ENCODE data around the gene AATF.

Gene AATF

DNA sequence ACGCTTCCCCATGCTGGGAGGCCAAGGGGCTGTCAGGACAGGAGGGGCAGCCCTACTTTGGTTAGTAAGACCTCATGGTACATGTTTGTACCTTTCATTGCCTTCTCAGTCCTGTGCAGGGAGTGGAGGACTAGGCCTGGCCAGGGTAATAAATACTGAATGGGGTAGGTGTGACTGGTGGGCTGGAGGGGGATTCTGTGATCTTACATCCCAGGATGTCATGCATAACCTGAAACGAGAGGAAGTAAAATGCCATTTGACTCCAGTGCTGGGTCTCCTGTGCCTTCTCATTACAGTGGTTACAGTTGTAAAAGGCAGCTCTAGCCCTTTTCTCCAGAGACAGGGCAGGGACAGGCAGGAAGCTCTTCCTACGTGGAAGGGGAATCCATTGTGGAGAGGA lies 138.2 kb downstream of the AATF start:
- no peak for DNase-seq

DNA sequence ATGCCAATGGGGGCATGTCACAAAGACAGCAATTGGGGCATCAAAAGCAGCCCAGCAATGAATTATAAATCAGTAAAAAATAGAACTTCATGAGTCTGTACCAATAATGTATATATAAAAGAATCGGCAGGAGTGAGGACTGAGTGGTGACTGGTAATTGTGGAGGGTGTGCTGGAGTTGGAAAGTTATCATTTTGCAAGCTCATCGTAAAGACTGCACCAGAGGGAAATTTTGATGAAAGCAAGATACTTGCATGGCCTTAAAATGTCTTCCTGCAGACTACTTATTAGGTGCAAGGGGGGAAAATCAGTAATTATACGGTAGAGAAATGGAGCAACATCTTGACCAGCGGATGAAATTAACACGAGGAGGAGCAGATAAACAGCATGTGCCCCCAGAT lies 138.9 kb downstream of the AATF start:
- no peak for DNase-seq

DNA sequence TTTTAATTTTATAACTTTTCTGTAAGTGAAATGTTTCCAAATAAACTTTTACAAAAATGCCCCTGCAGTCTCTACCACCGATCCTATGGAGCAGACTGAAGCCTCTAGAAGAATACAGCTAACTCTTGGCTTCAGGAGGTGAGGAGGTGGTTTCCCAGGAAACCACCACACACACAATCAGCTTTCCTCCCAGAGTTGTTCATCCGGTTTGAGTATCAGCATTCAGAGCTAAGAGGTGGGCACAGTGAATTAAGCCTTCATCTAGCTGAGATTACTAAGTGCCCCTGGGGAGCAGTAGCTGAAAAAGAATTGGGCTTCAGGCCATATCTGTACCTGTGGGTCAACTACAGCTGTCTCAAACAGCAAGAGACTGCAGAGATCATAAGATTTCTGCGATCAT lies 139.7 kb downstream of the AATF start:
- DNase-seq: no peak

DNA sequence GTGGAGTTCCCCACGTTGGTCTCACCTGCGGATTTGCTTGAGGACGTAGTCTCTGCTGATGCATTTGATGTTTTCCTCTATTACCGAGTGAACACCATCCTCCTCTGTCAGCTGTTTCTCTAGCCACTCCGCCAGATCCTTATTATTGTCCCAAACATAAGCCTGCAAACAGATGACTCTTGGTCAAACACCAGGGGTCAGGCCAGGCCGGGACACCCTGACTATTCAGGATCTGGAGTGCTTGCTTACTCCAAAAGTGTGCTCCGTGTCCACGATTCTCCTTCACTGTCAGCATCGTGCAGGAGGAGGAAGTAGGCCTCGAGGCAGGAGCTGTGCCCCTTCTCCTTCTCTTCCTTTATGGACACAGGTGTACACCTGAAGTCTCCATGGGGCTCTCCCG lies 140.2 kb downstream of the AATF start:
- DNase-seq: no peak

DNA sequence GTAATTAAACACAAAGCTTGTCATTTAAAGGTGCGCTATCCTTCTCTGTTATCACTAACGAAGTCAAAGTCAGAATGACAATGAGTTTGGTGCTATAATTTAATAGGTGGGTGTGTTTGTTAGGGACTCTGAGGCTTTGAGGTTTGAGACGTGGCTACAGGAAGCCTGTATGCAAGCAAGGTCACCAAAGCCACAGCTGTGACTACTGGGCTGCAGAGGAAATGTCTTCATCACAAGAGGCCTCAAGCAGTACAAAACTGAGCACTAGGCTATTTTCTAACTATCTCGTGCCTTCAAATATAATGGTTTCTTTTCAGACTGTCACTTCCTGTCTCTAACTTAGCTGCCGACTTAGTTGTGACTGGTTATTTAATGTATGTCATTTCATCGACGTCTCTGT lies 141.2 kb downstream of the AATF start:
- peak in 1 of 2 experiments; percentile 2 for DNase-seq

DNA sequence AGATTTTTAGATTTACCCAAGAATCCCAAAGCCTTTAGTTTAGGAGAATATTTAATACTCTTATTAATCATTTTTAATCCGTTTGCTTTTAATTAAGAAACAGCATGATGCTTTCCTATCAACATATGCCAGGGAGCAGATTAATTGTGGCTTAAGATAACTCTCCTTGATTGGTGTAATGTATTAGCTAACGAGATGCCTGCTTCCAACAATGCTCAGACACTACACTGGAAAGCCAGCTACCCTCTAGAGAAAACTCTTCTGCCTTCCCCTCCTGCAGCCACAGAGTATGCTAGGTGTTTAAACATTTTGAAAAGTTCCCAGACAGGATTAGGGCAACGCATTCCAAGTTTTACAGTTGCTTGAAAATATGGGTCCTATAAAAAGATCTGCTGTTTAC lies 142.2 kb downstream of the AATF start:
- no peak for DNase-seq

DNA sequence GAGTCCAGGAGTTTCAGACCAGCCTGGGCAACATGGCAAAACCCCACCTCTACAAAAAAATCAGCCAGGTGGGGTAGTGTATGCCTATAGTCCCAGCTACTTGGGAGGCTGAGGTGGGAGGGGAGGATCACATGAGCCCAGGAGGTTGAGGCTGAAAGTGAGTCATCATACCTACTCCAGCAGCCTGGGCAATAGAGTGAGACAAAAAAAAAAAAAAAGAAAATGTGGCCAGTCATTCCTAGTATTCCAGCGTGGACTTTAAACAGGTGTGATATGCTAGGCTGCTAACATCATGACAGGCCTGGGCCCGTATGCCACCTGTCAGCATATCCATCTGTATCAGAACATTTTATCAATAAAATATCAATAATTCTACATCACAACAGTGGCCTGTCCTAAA lies 143.3 kb downstream of the AATF start:
- no peak for DNase-seq

DNA sequence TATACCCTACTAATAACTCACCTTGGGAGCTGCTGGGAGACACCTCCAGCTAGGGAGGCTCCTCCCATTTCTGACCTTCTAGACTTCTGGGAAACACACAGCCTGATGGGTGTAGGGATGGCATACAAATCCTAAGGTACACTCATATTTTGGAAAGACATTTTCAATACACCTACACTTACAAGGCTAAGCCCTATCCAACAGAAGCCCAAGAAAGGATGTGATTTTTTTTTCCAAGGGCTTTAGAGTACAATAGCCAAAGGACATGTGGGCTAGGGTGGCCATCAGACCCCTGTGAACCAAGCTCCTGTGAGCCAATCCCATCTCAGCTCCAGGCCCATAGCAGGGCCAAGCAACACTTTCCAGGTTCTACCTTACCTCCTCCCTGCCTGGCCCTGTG lies 143.9 kb downstream of the AATF start:
- no peak for DNase-seq

DNA sequence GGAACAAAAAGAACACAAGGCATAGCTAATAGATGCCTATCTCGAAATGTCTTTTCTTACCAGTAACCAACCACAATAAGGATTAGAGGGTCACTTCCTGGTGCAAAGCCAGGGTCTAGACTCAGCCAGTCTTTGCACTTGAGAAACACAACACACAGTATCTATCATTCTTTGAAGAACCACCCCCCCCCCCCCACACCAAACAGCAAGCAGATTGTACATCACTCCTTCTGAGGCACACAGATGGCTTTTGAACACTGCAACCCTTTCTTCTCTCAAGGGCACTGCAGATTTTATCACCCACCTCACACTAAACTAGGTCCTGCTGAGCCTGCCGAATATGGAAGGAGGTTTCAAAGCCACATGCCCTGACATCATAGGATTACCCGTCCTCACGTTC lies 145.6 kb downstream of the AATF start:
- no peak for DNase-seq

DNA sequence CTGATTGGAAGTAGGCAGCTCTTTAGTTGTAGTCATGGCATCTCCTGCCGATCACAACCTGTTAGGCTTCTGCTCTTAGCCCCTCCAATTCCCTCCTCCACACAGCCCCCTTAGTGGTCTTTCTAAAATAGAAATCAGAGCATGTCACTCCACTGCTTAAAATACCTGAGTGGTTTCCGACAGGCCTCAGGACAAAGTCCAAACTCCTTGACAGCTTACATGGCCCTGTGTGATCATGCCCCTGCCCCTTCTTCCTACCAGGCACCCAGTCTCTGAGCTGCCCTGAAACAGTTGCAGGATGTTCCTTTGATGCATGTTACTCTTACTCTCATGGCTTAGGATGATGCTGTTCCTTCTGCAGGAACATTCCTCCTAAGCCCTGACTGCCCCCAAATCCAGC lies 147.3 kb downstream of the AATF start:
- DNase-seq: no peak

DNA sequence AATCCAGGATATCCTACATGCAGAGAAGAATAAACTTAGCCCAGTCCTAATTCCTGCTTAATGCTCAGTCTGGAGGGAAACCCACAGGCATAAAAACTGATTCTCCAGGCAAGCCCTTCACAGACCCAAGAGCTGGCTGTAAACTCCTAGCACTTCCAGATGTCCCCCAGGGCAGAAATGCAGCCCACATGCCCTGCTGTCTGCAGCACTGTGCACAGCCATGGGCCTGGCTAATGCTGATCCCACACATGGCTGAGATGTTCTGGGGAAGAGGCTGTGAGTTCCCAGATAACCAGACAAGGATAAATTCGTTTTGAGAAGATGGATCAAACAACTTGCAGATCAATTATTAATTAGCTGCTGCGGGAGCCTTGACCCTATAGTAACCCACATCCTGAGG lies 148.4 kb downstream of the AATF start:
- DNase-seq: no peak

DNA sequence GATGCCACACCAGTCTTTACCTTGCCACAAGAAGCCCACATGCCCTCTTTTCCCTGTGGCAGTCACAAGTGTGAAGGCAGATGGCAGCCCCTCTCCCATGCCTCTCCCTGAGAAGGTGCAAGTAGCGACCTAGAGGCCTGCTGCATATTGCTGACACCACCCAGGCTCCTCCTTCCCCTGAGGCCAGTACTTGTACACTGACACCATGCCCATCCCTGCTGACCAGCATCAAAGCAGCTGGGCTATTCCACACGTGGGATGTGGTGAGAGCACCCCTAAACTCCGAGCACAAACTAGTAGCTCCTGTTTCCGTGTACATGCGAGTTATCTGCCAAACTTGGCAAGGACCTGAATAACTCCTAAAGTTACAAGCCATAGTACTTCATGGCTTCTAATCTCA lies 149.4 kb downstream of the AATF start:
- DNase-seq: no peak

DNA sequence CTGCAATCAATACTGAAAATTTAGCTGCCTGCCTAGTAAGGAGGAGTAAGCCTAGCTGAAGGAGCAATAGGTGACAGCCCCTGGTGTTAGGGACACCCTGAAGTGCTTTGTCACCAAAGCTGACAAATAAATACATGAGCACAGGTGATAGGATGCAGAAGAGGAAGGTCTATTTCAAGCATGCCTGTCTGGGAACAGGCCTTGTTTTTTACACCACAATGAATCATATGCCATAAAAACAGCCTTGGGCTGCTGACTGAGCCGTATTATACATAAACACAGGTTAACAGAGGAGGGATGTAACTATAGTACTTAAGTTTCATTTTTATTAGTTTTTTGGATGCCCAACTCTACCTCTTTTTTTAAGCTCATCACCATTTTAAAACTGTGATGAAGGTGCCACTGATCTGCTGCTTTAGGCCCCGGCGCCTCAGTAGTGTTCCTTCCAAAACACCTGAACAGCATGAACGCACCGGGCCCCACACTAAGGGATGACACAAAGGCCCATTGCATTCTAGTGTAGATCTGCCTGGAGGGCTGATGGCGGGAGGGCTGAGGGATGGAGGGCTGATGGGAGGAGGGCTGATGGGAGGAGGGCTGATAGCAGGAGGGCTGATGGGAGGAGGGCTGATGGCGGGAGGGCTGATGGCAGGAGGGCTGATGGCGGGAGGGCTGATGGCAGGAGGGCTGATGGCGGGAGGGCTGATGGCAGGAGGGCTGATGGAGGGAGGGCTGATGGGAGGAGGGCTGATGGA lies 150.3 kb downstream of the AATF start:
- no peak for DNase-seq

DNA sequence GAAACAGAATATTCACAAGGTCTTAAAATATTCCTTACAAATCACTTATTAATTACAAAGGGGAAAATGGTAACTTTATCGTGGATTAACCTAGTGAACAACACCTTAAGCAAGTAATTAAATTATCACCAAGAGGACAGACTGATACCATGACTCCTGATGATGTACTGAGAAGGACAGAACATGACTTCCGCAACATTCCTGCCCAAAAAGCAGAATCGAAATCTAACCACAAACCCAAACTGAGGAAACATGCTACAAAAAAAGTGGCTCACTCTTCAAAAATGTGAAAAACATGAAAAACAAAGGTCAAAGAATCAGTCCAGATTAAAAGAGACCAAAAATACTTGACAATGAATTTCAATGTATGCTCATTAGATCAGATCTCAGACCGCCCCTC lies 151.5 kb downstream of the AATF start:
- DNase-seq: no peak

DNA sequence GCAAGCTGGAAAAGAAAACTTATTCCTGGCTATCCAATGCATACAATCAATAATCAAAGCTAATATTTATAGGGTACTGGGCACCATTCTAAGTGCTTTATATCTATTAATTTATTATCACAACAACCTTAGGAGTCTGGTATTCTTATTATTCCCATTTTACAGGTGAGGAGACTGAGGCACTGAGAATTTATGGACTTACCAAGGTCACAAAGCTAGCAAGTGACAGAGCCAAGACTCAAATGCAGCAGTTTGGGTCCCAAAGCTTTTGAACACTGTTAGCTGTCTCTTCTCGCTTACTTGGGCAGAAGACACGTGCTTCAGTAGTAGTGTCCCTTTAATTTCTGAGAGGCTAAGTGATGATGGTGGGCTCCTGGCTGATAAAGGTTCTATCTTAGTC lies 152.6 kb downstream of the AATF start:
- DNase-seq: no peak

DNA sequence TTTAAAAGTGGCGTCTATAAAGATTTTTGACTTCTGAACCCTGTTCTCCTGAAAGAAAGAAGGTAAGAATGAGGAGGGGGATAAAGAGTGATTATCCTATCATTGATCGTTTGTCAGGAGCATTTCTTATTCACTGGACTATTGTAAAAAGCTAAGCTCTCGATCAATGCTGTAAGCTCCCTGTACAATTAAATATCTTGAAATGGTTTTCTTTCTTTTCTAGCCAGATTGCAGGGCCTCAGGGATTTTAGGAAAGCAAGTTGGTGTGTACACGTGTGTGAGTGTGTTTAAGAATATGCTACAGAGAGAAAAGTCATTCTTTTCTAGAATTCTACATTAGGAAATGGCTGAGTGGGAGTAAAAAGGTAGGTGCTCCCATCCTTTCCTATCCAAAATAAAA lies 154.5 kb downstream of the AATF start:
- DNase-seq: no peak

DNA sequence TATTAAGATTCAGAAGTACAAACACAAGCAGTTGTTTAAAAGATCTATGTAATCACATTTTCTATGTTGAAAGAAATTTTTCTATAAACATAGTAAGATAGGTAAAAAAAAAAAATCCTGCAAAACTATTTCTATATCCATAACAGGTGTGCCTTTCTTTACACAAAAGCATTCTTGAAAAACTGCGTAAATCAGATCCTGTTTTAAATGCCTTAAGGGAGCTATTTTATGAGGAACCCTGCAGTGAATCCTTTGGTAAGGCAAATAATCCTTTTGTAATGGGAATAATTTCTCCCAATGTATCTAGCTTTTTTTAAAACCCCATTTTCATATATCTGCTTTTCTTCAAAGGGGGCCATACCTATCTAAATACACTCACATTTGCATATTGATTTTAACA lies 157.3 kb downstream of the AATF start:
- DNase-seq: no peak

Data from activated CD4-positive, alpha-beta T cell treated with anti-CD3 and anti-CD28 coated beads, Interleukin-2, amount 50 U/mL, for 4 hours (primary cell).